T47D (cell line): ENCODE data around the gene PIEZO1.

Source experiments
- DNase-seq, 2 experiments: peaks; one replicate each; pipeline versions ENCODE4 v3.0.0 to v3.0.0-alpha.2; 2011 to 2012; ENCODE audit warnings: low read depth in 1 of 2, low spot score in 1 of 2
- JUND ChIP-seq: IDR thresholded peaks from 2 replicates; pipeline ENCODE4 v1.6.1; 2012; ENCODE audit warnings: low read depth
- in situ Hi-C: cut with HindIII; loops from 2 replicates; pipeline ENCODE4 v1.10.0; 2016; ENCODE audit warnings: low sequenced_read_pairs, low pct_unique_long_range_greater_than_20kb

PIEZO1 gene

DNA sequence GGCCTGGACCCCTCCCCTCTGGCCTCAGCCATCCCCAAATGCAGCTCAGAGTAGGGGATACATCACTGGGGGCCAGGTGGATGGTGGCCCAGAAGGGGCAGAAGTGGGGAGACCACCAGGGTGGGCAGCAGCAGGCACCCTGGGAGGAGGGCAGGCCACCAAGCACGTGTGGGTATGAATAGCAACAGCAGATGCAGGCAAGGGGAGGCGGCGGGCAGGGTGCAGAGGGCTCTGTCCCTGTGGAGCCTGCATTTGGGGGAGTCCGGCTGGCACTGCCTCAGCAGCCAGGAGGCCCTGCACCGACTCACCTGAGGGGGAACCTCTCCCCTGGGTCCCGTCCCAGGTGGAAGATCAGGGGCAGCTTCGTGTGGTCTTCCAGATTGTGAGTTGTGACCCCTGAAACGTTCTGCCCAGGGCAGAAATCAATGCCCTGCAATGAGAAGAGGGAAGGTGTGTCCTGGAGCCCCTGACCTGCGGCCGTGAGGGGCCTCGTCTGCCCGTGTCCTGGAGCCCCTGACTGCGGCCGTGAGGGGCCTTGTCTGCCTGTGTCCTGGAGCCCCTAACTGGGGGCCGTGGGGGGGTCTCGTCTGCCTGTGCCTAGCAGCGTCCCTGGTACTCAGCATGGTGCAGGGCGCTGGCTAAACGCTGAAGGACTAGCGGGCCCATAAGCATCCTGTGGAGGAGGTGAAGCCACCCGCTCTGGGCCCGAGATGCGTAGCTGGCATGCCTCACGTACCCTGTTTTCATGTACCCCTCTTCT, 37.4 kb upstream of the PIEZO1 start:
- no peak for DNase-seq
- in situ Hi-C loops: no loop called here
- no peak for TF ChIP-seq JUND

DNA sequence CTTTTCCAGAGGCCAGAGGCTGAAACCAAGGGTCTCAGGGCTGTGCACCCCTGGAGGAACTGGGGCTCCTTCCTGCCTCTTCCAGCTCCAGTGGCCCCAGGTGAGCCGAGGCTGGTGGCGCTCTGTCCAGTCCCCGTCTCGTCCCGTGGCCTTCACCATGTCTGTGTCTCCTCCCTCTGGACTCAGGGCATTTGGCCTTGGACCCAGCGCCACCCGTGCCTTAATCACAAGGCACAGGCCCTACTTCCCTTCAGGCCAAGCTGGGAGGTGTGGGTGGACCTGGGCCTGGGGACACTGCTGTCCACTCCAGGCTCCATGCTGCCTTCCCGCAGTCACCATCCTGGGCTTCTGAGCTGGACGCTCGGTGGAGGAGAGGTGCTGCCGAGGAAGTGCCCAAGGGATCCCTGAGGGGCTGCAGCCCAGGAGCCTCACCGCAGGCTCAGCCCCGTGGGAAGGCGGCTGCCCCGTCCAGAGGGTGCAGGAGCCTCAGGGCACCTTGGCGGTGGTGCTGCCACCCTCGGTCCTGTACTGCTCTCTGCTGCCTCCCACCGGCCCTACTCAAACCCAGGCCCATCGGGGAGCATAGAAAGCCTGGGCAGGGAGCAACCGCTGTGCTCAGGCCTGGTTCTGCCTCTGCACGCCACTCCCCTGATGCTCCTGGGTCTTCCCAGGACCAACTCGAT, 36.3 kb upstream of the PIEZO1 start:
- no peak for TF ChIP-seq JUND
- no peak for DNase-seq
- in situ Hi-C loops: no loop called here

DNA sequence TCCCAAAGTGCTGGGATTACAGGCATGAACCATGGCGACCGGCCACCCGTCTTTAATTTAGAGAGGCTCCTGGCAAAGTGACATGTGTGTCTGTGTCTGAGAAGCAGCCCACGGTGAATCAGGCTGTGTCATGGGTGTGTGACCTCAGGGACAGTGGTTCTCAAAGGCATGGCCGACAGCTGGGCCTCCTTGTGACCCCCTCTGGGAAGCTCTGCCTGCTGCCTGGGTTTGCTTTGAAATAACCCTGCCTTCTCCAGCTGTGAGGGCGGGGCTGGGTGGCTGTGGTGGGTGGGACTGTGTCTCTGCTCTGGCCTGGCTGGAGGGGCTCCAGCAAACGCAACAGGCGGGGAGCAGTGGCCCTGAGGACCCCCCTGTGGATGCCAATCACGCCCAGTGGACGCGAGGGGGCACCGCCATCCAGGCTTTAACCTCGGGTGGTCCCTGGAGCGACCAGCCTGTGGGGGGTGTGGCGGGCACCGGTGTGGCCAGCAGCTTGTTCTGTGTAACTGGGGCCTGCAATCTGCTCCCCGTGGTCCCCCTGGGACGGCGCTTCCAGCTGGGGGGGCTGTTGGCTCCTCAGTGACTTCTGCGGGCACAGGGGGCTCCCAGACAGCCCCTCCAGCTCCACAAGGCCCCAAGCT, 35.5 kb upstream of the PIEZO1 start:
- no peak for TF ChIP-seq JUND
- DNase-seq: no peak
- in situ Hi-C loops: no loop called here

DNA sequence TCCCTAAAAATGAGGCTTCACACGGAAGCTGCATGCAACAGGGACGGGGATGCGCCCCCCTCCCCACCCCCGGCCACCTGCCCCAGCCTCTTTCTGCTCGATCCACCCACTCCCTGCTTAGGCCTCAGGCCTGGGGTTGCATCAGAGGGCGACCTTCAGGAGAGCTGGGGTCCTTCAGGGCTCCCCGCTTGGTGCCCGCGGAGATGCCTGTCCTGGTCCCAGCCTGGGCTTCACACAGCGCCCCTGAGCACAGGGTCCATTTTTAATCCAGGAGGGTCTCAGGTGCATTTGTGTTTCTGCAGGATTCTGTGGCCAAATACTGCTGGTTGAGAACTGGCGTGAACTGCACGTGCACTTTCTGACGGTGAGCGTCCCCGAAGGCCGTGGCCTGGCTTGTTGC, 34.1 kb upstream of the PIEZO1 start:
- in situ Hi-C loops: no loop called here

DNA sequence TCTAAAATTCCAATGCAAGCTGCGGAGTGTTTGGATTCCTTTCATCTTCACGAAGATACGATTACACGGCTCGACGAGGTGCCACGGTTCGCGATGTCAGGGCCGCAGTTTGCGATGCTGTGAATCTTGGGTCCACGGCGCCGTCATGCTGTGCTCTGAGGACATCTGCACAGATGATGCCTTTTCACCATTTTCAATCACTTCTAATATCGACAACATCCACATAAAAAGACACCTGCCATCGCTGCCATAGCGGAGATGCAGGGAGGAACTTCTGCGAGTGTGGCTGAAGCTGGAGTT, 33.5 kb upstream of the PIEZO1 start:
- DNase-seq: no peak
- in situ Hi-C loops: no loop called here
- TF ChIP-seq JUND: no peak

More for the DNA sequence above, 34.1 kb upstream of the PIEZO1 start:
- TF ChIP-seq JUND: no peak
- DNase-seq: no peak

DNA sequence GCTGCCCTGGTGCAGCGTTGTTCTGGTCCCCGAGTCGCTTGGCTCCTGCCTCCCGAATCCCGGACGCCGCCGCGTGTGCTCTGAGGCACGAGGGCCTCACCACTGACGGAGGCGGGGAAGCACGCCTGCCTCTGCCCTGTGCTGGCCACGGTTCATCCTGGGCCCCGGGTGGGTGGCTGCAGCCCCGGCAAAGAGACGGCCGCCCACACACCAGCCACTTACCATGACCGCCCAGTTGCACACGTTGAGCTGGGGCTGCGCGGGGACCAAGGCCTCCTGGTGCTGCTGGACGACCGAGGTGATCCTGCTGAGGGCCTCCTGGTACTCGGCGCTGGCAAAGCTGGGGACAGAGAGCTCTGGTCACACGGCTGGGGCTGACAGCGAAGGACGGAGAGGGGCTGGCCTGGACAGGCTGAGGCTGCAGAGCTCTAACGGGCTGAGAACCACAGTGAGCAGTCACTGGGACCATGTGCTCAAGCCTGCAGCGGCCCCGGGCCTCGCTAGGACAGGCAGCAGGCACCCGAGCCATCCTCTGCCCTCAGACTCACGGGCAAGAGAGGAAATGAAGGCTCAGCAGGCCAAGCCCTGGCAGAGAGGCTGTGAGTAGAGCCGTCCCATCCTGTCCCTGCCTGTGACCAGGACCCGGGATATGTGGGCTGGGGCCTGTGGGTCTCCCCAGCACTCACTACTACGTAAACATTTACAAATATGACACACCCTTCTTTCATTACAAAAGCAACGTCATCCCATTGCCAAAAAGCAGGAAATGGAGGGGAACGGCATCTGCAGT, 33.0 kb upstream of the PIEZO1 start:
- in situ Hi-C loops: no loop called here
- no peak for TF ChIP-seq JUND
- no peak for DNase-seq

DNA sequence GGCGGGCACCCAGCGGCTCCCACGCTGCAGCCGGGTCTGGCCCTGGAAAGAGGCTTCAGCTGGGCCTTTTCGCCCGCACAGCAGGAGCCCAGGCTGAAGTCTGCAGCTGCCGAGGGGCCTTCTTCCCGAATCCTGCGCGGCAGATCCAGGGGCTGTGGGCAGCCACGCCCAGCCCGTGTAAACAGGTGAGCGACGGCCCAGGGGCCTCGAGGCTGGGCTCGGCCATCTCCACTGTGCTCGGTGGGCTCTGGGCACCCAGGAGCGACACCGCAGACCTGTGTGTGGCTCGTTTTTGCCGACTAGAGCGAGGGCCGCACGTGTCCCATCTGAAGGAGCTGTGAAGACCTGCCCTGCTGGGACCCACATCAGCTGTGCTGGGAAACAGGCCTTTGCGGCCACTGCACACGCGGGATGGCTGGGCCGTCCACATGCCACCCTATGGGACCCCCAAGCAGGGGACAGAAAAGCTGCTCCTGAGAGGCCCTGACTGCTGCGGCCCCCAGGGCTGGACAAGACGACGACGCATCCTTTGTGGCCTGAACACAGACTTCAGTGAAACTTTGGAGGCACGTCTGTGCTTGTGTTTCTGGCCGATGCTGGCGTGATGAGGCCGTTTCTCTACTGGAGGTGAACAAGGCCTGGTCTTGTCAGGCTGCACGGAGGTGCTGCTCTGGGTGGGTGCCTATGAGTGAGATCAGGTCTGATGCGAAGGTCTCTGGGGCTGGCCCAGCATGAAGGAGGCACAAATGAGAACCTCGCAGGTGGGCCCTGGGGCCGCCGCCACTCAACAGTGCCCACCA, 31.9 kb upstream of the PIEZO1 start:
- no peak for TF ChIP-seq JUND
- DNase-seq: no peak
- in situ Hi-C loops: no loop called here

DNA sequence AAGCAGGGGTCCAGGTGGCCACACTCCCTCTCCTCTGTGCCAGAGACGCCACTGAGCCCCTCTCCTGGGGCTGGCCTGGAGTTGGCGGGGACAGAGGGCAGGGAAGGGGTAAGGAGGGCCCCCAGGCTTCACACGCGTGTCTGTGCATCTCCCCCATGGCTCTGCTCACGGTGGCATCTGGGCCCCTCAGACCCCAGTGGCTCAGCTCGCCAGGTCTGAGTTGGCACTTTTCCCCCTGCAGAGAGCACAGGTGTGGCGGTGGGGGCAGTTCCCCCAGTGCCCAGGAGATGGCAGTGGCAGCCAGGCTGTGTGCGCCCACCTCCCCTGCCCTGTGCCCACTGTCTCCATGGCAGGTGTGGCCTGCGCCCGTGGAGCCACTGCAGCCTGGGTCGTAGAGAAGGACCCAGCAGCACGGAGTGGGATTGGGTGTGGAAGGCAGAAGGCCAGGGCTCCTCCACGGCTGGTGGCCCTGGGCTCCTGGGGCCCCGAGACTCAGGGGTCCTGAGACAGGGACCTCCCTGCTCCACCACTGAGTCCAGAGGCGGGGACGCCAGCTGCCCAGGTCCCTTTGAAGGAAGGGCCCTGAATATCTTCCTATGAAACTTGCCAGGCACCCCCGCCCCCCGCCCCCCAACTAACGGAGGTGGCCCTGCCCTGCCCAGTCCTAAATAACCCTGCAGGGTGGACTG, 31.0 kb upstream of the PIEZO1 start:
- no peak for TF ChIP-seq JUND
- in situ Hi-C loops: no loop called here
- DNase-seq: peak in 1 of 2 experiments; percentile 71

DNA sequence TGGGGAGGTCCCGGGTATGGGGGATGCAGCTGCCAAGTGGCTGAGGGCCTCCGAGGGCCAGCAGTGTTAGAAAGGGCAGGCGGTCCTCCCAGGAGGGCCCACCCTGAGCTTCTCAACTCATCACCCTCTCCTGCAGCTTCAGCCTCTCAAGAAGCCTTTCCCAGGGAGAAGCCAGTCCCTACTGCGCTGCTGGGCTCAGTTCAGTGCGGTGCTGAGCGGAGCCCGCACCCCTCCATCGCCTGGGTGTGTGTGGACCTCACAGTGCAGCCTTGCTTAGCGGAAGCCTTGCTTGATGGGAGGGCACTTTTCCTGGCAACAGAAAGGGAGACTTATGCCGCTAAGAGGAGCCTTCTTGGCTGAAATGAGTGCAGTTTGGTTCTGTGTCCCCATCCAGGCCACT, 30.2 kb upstream of the PIEZO1 start:
- in situ Hi-C loops: no loop called here
- no peak for DNase-seq
- no peak for TF ChIP-seq JUND

DNA sequence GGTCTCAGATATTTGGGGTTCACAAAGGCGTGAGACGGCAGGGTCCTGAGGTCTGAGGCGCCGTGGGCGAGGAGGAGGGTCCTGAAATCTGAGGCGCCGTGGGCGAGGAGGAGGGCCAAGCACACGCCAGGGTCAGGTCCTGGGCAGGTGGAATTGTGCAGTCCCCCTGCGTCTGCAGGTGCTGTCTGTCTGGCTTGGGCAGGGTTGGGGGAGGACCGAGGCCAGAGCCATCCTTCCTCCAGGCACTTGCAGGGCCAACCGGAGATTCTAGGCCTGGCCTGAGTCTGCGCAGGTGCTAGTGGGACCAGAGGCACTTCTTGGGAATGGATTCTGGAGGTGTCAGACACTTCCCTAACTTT, 29.1 kb upstream of the PIEZO1 start:
- no peak for TF ChIP-seq JUND
- DNase-seq: no peak
- in situ Hi-C loops: no loop called here

DNA sequence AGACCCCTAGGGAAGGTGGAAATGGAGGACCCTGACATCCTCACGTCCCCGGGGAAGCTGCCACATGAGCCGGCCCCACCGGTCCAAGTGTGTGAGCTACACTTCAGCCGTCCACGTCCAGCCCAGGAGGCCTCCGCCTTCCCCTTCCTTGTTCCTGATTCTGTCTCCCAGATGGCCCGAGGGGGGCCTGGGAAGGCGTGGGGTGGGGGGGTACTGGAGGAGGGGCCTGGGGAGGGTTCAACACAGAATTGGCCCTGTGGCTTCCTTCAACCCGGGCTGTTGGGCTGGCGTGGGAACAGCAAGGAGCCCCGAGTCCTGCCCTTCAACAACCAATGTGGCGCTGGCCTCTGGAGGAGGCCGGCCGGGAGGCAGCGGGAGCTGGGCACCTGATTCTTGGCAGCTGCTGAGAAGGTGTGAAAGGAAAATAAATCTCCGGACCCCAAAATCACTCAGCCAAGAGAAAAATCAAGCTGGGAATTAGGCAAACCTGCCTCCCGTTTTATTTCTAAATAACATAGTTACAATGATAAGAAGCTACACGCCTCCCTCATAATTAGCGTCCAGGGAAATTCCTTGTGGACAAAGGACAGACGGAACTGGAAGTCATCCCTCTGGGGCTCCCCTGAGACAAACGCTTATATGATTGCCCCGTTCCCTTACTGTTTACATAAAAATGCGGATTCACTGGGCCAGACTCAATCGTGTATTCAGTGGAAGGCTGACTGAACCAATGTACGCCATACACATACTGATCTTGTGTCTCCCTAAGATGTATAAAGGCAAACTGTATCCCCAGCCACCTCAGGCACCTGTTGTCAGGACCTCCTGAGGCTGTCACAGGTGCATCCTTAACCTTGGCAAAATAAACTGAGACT, 28.5 kb upstream of the PIEZO1 start:
- in situ Hi-C loops: no loop called here
- TF ChIP-seq JUND: no peak
- DNase-seq: peak in 1 of 2 experiments; percentile 54
